ENCODE measurements around the gene CGRRF1. TPM values are rescaled to one million over a fixed set of nuclear protein-coding genes. Genes with fewer than 3 reads are reported as not detected.

CGRRF1 gene
- total RNA-seq, 2 experiments from 2014 or later: 9.6 to 10.0 TPM

GRCh38 chr14:54478636-54479215 is 31.0 kb upstream of the CGRRF1 start:
- POLR2A ChIA-PET: no interaction called here
- Mint-ChIP-seq H3K27ac (no peak overlapping the region), H3K4me3 (no peak overlapping the region), H3K4me1 (ENCODE audit: low read depth) (peaks cover 26% of the 10 kb centered on the region), H3K27me3 (no peaks in the 10 kb centered on the region), H3K9me3 (no peaks in the 10 kb centered on the region), H3K36me3 (ENCODE audit: low read depth) (peaks cover 47% of the 10 kb centered on the region)
- no peak for ATAC-seq
- CTCF ChIA-PET: no interaction called here
- no peak for TF ChIP-seq CTCF (IDR thresholded peaks at IDR 0.05)
- intact Hi-C loops (cut with micrococcal nuclease): no loop called here
- no peak for DNase-seq

GRCh38 chr14:54480830-54481562 is 28.7 kb upstream of the CGRRF1 start:
- TF ChIP-seq CTCF (IDR thresholded peaks at IDR 0.05): no peak
- ATAC-seq (no peak), DNase-seq (no peak)
- intact Hi-C loops (cut with micrococcal nuclease): no loop called here
- Mint-ChIP-seq H3K36me3 (ENCODE audit: low read depth) (peaks cover 40% of the 10 kb centered on the region), H3K4me1 (ENCODE audit: low read depth) (peaks cover 44% of the 10 kb centered on the region), H3K27me3 (no peaks in the 10 kb centered on the region), H3K27ac (no peak overlapping the region), H3K9me3 (no peaks in the 10 kb centered on the region), H3K4me3 (no peak overlapping the region)
- POLR2A ChIA-PET: interaction anchor here (1.4 kb wide), 2 partner anchors 9 to 22 kb away, joined by 3 to 4 read pairs; no protein-coding TSS in a partner anchor
- CTCF ChIA-PET: no interaction called here

- intact Hi-C loops (cut with micrococcal nuclease): no loop called here
- Mint-ChIP-seq H3K9me3 (no peaks in the 10 kb centered on the region), H3K4me1 (ENCODE audit: low read depth) (peaks cover 45% of the 10 kb centered on the region), H3K27ac (no peak overlapping the region), H3K36me3 (ENCODE audit: low read depth) (peaks cover 41% of the 10 kb centered on the region), H3K4me3 (no peak overlapping the region), H3K27me3 (no peaks in the 10 kb centered on the region)
- ATAC-seq (no peak), DNase-seq (no peak)
- TF ChIP-seq CTCF (IDR thresholded peaks at IDR 0.05): no peak
- CTCF ChIA-PET: no interaction called here
- POLR2A ChIA-PET: interaction anchor here (1.4 kb wide), 2 partner anchors 9 to 22 kb away, joined by 3 to 4 read pairs; no protein-coding TSS in a partner anchor
Observed at GRCh38 chr14:54481695-54482094, 28.0 kb upstream of the CGRRF1 start.

- intact Hi-C loops (cut with micrococcal nuclease): no loop called here
- Mint-ChIP-seq H3K9me3 (no peaks in the 10 kb centered on the region), H3K27ac (peak overlapping the region; percentile 55), H3K27me3 (no peaks in the 10 kb centered on the region), H3K4me3 (no peak overlapping the region), H3K4me1 (ENCODE audit: low read depth) (peaks cover 49% of the 10 kb centered on the region), H3K36me3 (ENCODE audit: low read depth) (peaks cover 36% of the 10 kb centered on the region)
- ATAC-seq (no peak), DNase-seq (no peak)
- TF ChIP-seq CTCF (IDR thresholded peaks at IDR 0.05): no peak
- CTCF ChIA-PET: interaction anchor here (0.8 to 1.5 kb wide), 6 partner anchors 20 to 323 kb away, joined by 3 to 4 read pairs (median 3); no protein-coding TSS in a partner anchor
- POLR2A ChIA-PET: no interaction called here
Observed at GRCh38 chr14:54483073-54483745, 26.5 kb upstream of the CGRRF1 start.

- Mint-ChIP-seq H3K27ac (peak overlapping the region; percentile 55), H3K36me3 (ENCODE audit: low read depth) (peaks cover 33% of the 10 kb centered on the region), H3K9me3 (no peaks in the 10 kb centered on the region), H3K4me1 (ENCODE audit: low read depth) (peaks cover 49% of the 10 kb centered on the region), H3K4me3 (no peak overlapping the region), H3K27me3 (no peaks in the 10 kb centered on the region)
- no peak for DNase-seq
- ChIA-PET POLR2A (no interaction called here), CTCF (interaction anchor here (0.8 to 1.3 kb wide), 4 partner anchors 10 to 322 kb away, joined by 3 read pairs; no protein-coding TSS in a partner anchor)
- intact Hi-C loops (cut with micrococcal nuclease): no loop called here
- TF ChIP-seq CTCF (IDR thresholded peaks at IDR 0.05): no peak
- no peak for ATAC-seq
Observed at GRCh38 chr14:54483846-54484245, 25.9 kb upstream of the CGRRF1 start.

Measured in activated CD8-positive, alpha-beta T cell treated with anti-CD3 and anti-CD28 coated beads for 36 hours (primary cell).